HepG2 (cell line): ENCODE data around the gene ADAMTS2. TPM values are rescaled to one million over a fixed set of nuclear protein-coding genes. Genes with fewer than 3 reads are reported as not detected.
A peak's percentile ranks its signal among the peaks of the same experiment; 100 is the strongest.

Experiments
- ATAC-seq: fragments of 200-7000 bp; cut with Tn5 transposase; 3 replicates; pipeline ENCODE4 v1.9.1; 2020; ENCODE audit warnings: mild to moderate bottlenecking, moderate library complexity
- BruUV-seq: library from RNA; stranded (reverse); fragments of 400-500 nt; replicated peaks from 2 replicates; lab custom pipeline; 2021; lab: Mats Ljungman, UMichigan
- CTCF ChIA-PET: fragments of 300-600 bp; formaldehyde crosslinking; extraction: SDS; loops from one replicate; lab custom pipeline; 2021; ENCODE audit warnings: low total read pairs, inconsistent platforms, low intra/inter-chr PET ratio; lab: Yijun Ruan, JAX
- POLR2A ChIA-PET: fragments of 350-600 bp; sonication (Branson Sonifier 250); formaldehyde crosslinking; loops from one replicate; lab custom pipeline; 2020; ENCODE audit warnings: antibody characterized with exemption, inconsistent platforms; lab: Yijun Ruan, JAX
- DNase-seq: peaks from one replicate; pipeline ENCODE4 v3.0.0-alpha.2; 2015; ENCODE audit warnings: low spot score
- FAIRE-seq: peaks from 3 replicates; lab custom pipeline; 2011; peaks lifted over from hg19 to GRCh38; lab: Jason Lieb, UNC
- H2AFZ ChIP-seq: one replicate; pipeline ENCODE4 v1.6.1; 2011; ENCODE audit warnings: low read length, inconsistent platforms
- H3K27ac ChIP-seq: fragments of 300-600 bp; 3 replicates; pipeline ENCODE4 v1.8.0; 2011; ENCODE audit warnings: mixed run types, mild to moderate bottlenecking, mixed read lengths, low read length, inconsistent platforms; ENCODE audit not compliant: insufficient read depth; ENCODE audit errors: extremely low read length
- H3K27me3 ChIP-seq, 2 experiments: fragments of 200-600 bp in 1 of 2; 2 replicates in 1 of 2; 3 replicates in 1 of 2; pipeline versions ENCODE4 v1.6.0 to v1.8.0; 2011; ENCODE audit warnings: low read length in 2 of 2, mild to moderate bottlenecking in 2 of 2, moderate library complexity in 2 of 2, inconsistent platforms in 1 of 2; ENCODE audit not compliant: insufficient read depth in 2 of 2, control insufficient read depth in 1 of 2
- H3K36me3 ChIP-seq, 2 experiments: fragments of 200-600 bp in 1 of 2; replicated peaks in 1 of 2; 2 replicates in 1 of 2; 3 replicates in 1 of 2; pipeline versions ENCODE4 v1.5.1 to v1.8.0; 2011; ENCODE audit warnings: low read length in 2 of 2, inconsistent platforms in 1 of 2; ENCODE audit not compliant: insufficient read depth in 2 of 2, control insufficient read depth in 1 of 2
- H3K4me1 ChIP-seq: 2 replicates; pipeline ENCODE4 v1.5.1; 2012; ENCODE audit warnings: low read length, inconsistent platforms; ENCODE audit not compliant: insufficient read depth
- H3K4me2 ChIP-seq: 2 replicates; pipeline ENCODE4 v1.6.0; 2011; ENCODE audit warnings: low read depth, low read length, inconsistent platforms
- H3K4me3 ChIP-seq, 3 experiments: fragments of 200-600 bp in 1 of 3; sonication (generic), shearing (Covaris generic) in 1 of 3; replicated peaks in 1 of 3; 2 replicates each; pipeline ENCODE4 v1.5.1; 2011 to 2016; ENCODE audit warnings: low read length in 3 of 3, inconsistent platforms in 2 of 3, low read depth in 2 of 3, mild to moderate bottlenecking in 2 of 3, control low read depth in 1 of 3, mixed read lengths in 1 of 3; ENCODE audit not compliant: insufficient read depth in 1 of 3
- H3K79me2 ChIP-seq: one replicate; pipeline ENCODE4 v1.6.1; 2011; ENCODE audit warnings: low read length, inconsistent platforms; ENCODE audit not compliant: insufficient read depth
- H3K9ac ChIP-seq: 2 replicates; pipeline ENCODE4 v1.6.0; 2011; ENCODE audit warnings: mild to moderate bottlenecking, low read depth, low read length, inconsistent platforms; ENCODE audit not compliant: insufficient read depth
- H3K9me3 ChIP-seq: 2 replicates; pipeline ENCODE4 v1.5.1; 2012; ENCODE audit warnings: mild to moderate bottlenecking, low read length
- H4K20me1 ChIP-seq: 2 replicates; pipeline ENCODE4 v1.6.0; 2011; ENCODE audit warnings: inconsistent platforms, mild to moderate bottlenecking, low read length, moderate library complexity; ENCODE audit not compliant: insufficient read depth
- ZGPAT ChIP-seq: IDR thresholded peaks from 2 replicates; pipeline ENCODE4 v1.6.1; 2016; ENCODE audit warnings: mild to moderate bottlenecking
- WGBS: methylation state at CpG from one replicate; pipeline ENCODE4 v1.1.6; 2017; ENCODE audit warnings: low lambda C conversion rate; 5-methylcytosine and 5-hydroxymethylcytosine counted together
- in situ Hi-C: cut with HindIII; loops from 2 replicates; pipeline ENCODE4 v1.10.0; 2017; ENCODE audit warnings: low pct_unique_long_range_greater_than_20kb; ENCODE audit not compliant: extremely low pct_ligation_motif_present
- intact Hi-C: fragments of 100-400 bp; cut with micrococcal nuclease; formaldehyde crosslinking; loops from one replicate; pipeline ENCODE4 v1.10.0; 2022; ENCODE audit not compliant: unreplicated experiment
- polyA plus RNA-seq, 8 experiments: library from polyadenylated mRNA; depleted of rRNA in 3 of 8; stranded (reverse) in 7 of 8; unstranded in 1 of 8; fragments of >200 nt; fragmentation: Illumina TruSeq in 4 of 8; extraction: Trizol in 4 of 8; gene quantifications; 2 replicates each; pipeline versions ENCODE4 v1.2.1 to v1.2.3, GENCODE V29; 2011 to 2016; ENCODE audit warnings: low read depth in 4 of 8, missing spikeins in 1 of 8, mixed read lengths in 1 of 8; ENCODE audit not compliant: insufficient read depth in 1 of 8
- total RNA-seq, 5 experiments: library from RNA; depleted of rRNA; stranded (reverse); fragments of >200 nt; fragmentation: Illumina TruSeq; extraction: Trizol; gene quantifications; 2 replicates each; pipeline ENCODE4 v1.2.3, GENCODE V29; 2016; ENCODE audit warnings: low read depth in 1 of 5
- TF ChIP-seq, protein P1 (sequence below): fragments of 450-650 bp; IDR thresholded peaks from 2 replicates; pipeline ENCODE4 v1.6.1; 2016

ADAMTS2 gene
- total and polyA plus RNA-seq, 2 of the 13 experiments (the other 11 are each of a cell fraction or from before 2014, with no cell fraction given): 0.24 to 3.5 TPM

- peaks cover 2 to 33% of the 10 kb centered on the region in 2 experiments; a peak in 4 of 5 replicates for H3K27me3 ChIP-seq
These were observed 121.7 kb downstream of the ADAMTS2 start for GRCh38 chr5:179223528-179223927.

More at GRCh38 chr5:179223528-179223927, 121.7 kb downstream of the ADAMTS2 start:
- TF ChIP-seq ZGPAT (CRISPR knock-in tag): no peak
- TF ChIP-seq, protein P1, sequence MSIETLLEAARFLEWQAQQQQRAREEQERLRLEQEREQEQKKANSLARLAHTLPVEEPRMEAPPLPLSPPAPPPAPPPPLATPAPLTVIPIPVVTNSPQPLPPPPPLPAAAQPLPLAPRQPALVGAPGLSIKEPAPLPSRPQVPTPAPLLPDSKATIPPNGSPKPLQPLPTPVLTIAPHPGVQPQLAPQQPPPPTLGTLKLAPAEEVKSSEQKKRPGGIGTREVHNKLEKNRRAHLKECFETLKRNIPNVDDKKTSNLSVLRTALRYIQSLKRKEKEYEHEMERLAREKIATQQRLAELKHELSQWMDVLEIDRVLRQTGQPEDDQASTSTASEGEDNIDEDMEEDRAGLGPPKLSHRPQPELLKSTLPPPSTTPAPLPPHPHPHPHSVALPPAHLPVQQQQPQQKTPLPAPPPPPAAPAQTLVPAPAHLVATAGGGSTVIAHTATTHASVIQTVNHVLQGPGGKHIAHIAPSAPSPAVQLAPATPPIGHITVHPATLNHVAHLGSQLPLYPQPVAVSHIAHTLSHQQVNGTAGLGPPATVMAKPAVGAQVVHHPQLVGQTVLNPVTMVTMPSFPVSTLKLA: peak; percentile 93
- DNase-seq (no peak), FAIRE-seq (no peak), ATAC-seq (no peak)
- Histone ChIP-seq H3K9ac (no peak overlapping the region), H2AFZ (no peak overlapping the region), H3K4me3 (no peak overlapping the region), H3K4me1 (no peaks in the 10 kb centered on the region), H3K9me3 (no peaks in the 10 kb centered on the region), H3K4me2 (no peak overlapping the region), H3K36me3 (no peaks in the 10 kb centered on the region; a peak in 1 of 5 replicates), H4K20me1 (no peaks in the 10 kb centered on the region), H3K79me2 (no peaks in the 10 kb centered on the region), H3K27ac (no peak overlapping the region)
- WGBS: 52% methylated on average over 14 of the region's 14 CpGs
- in situ Hi-C loops (no loop called here), intact Hi-C loops (no loop called here)
- ChIA-PET CTCF (no interaction called here), POLR2A (no interaction called here)
- BruUV-seq: no TSS peak
